ENCODE data around the gene ANXA5.
"Not testable (repeated sequence)": the region's sequence is repeated elsewhere in the genome, so short reads cannot be mapped to it uniquely, and the experiment has no call there.

ANXA5 gene

DNA sequence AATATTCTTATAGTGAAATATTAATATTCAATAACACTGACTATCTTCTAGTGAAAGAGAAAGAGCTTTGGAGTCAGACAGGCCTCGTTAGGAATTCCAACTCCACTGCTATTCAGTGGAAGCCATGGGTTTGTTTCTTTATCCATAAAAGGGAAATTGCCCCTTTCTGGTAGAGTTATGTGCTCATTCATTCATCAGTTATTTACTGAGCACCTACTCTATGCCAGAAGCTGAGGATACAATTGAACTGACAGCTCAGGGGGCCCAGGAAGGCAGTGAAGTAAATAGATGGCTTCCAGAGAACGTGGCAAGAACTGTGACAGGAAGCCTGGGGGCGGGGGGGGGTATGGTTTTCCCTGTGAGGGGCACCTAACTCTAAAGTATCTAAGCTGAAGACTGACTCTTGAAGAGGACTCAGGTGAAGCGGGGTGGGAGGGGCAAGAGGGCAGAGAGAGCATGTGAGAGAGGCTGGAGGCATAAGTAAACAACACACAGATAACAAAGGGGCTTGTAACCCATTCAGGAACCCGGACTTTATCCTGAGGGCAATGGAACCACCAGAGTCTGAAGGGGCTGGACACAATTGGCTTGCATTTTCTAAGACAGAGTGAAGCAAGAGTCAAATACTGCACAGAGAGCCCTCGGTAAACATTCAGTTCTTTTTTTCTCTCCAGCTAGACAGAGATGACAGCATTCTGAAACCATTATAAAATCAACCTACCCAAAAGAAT is 20.3 kb downstream of the ANXA5 start:
- DNase-seq = no peak

DNA sequence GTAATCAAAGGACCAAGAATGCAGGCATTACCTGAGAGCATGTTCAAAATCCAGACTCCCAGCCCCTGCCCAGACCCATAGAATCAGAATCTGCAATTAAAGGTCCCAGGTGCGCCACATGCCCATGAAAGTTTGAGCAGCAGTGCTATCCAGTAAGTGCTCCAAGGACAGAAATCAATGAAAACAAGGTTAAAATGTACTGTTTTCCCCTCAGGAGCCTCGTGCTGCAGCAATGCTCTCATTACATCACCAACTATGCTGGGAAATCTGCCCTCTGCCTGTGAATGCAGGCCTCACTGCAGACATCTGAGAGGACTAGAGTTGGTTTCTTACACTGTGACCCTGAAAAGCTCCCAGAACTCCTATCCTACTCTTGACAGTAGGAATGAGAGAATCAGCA is 21.1 kb downstream of the ANXA5 start:
- no peak for DNase-seq

DNA sequence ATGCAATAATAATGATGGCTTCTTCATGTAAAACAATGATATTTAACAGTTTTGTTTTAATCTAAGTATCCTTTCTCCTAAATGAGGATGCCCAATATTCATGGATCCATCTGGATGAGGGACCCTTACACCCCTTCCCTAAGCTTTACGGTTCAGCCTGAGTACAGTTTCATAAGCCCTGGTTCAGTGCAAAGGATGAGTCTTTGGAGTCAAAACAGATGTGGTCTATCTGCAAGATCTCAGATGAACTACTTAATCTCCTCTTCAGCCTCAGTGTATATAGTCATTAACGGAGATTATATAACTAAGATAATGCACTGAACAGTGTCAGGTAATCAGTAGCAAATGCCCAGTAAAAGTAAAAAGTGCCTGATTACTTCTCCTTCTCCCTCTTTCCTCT is 22.1 kb downstream of the ANXA5 start:
- DNase-seq = no peak

DNA sequence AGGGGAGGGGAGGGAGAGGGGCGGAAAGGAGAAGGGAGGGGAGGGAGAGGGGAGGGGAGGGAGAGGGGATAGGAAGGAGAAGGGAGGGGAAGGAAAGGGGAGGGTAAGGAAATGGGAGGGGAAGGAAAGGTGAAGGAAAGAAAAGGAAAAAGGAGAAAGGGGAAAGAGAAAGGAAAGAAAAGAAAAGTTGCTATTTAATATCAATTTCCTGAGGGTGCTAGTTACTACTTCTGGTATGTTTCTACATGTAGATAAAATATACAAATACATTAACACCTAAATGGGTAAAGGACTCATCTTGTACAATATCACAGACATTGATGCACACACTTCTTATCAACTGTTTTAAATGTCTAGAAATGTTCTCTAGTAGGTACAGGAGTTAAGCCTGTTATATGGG is 22.6 kb downstream of the ANXA5 start:
- no peak for DNase-seq

DNA sequence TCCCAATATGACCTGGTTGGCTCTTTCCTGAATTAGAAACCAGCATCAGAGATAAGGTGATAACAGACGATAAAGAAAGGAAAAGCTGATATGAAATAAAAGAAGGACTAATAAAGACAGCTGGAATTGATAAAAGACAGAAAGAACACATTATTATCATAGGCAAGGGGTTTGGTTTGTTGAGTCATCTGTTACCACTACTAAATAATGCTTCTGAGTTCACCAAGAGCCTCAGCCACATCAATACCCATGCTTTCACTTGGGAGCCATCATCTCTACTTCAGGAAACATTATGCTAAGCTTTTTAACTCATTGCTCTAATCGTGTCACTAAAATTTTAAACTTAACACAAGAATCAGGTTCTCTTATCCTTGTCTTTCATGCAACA is 27.6 kb downstream of the ANXA5 start:
- DNase-seq = no peak

DNA sequence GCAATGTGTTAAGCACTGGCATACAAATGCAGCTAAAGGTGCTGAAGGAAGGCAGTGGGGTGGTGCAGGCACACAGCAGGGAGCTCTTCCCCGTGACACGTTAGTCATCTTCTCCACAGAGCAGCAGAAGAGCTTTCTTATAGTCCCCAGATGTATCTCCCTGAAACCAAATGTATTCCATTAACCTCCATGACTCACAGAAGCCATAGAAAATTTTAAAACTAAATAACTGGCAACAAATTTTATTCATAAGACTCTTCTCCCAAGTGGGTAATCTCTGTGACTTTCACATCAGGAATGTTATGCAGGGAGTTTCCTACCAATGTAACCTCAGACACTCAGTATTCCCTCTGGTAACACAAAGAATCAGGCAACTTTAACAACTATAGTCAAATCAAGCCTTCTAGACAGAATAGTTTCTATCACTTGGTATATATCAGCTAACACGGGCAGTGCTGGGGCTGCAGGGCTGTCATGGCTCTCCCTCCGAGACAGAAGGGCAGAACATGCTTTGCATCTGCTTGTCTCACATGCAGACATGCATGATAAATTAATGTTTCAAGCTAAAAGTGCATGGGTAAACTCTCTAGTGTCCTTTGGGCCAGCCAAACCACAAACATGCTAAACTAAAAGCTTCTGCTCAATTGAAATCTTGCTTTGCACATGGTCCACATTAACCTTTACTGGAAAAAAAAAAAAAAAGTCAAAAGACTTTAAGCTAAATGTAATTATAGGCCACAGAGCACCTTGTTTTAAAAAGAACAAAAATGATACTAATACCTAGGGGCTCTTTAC is 28.2 kb downstream of the ANXA5 start:
- no peak for DNase-seq

DNA sequence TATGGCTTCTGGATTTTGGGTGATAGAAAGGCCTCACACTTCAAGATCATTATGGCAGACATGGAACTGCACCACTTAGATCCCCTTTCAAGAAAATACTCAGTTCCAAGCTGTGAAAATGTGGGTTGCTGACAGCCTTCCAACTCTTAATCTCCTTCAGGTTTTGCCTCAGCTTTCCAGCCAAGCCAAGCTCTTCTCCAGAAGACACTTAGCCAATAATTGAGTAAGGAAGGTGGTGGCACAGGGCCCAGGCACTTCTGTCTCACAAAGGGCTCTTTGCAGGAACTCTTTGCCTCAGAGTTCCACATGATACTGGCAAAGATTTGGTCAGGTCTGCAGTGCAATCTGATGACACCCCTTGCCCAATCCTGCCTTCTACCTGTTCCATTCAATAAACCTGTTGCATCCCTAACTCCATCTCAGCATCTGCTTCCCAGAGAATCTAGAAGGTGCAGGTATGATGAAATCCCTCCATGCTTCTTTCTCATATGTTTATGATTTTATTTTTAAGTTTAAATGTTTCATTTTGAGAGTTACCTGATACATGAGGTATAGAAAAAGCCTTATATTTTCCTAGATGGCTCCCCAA is 30.6 kb downstream of the ANXA5 start:
- no peak for DNase-seq

DNA sequence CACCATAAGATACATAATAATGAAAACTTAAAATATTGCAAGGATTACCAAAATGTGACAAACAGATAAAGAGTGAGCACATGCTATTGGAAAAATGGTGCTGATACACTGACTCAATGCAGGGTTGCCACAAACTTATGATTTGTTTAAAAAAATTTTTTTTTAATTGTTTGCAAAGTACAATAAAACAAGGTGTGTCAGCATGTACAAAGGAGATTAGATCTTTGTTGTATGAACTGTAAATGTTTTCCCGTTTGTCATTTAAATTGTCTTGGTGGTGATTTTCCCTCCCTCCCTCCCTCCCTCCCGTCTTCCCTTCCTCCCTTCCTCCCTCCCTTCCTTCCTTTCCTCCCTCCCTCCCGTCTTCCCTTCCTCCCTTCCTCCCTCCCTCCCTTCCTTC is 31.4 kb downstream of the ANXA5 start:
- no peak for DNase-seq

DNA sequence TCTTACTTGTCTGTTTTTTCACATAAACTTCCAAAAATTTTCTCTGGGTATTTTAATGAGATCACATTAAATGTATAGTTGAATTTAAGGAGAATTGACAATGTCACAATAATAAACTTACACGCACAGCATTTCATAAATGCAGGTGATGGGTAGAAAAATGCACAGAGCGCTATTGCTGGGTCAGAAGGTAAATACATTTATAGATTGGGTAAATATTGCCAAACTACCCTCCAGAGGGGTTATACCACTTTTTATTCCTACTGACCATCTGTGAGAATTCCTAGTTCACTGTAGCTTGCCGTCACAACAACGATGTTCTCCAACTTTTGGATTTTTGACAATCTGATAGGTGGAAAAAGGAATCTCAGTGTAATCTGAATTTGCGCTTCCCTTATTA is 34.6 kb downstream of the ANXA5 start:
- DNase-seq = no peak

DNA sequence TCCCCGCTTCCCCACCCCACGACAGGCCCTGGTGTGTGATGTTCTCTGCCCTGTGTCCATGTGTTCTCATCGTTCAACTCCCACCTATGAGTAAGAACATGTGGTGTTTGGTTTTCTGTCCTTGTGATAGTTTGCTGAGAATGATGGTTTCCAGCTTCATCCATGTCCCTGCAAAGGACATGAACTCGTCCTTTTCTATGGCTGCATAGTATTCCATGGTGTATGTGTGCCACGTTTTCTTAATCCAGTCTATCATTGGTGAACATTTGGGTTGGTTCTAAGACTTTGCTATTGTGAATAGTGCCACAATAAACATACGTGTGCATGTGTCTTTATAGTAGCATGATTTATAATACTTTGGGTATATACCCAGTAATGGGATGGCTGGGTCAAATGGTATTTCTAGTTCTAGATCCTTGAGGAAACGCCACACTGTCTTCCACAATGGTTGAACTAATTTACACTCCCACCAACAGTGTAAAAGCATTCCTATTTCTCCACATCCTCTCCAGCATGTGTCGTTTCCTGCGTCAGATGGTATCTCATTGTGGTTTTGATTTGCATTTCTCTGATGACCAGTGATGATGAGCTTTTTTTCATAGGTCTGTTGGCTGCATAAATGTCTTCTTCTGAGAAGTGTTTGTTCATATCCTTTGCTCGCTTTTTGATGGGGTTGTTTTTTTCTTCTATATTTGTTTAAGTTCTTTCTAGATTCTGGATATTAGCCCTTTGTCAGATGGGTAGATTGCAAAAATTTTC is 36.4 kb downstream of the ANXA5 start:
- not testable (repeated sequence) for DNase-seq

DNA sequence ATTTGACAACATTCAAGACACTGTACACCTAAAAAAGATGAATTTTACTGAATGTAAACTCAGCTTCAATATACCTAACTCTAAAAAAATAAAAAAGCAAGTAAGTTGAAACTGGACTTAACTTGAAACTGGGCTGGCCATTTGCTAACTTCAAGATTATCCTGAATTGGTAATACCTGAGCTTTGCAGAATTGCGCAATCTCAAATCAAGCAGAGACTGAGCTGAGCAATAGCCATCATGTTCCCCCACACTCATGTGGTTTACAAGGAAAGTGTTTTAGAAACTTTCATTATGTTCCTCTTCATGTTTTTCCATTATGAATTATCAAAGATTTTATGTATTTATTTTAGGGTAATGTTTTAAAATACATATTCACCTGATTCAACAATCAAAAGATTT is 38.7 kb downstream of the ANXA5 start:
- DNase-seq = no peak

DNA sequence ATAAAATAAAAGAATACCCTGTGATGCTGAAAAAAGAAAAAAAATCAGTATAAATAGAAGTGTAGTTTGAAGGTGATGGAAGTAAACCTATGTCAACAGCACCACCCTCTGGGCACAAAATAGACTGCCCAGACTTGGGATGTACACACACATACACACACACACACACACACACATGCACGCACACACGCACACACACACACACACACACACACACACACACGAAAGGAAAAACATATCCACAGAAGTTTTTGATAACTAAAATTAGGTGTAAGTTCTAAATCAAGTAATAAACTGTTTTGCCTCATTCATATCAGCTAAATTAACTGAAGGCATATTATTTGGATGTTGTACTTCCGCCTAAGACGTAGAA is 40.5 kb downstream of the ANXA5 start:
- DNase-seq = no peak

DNA sequence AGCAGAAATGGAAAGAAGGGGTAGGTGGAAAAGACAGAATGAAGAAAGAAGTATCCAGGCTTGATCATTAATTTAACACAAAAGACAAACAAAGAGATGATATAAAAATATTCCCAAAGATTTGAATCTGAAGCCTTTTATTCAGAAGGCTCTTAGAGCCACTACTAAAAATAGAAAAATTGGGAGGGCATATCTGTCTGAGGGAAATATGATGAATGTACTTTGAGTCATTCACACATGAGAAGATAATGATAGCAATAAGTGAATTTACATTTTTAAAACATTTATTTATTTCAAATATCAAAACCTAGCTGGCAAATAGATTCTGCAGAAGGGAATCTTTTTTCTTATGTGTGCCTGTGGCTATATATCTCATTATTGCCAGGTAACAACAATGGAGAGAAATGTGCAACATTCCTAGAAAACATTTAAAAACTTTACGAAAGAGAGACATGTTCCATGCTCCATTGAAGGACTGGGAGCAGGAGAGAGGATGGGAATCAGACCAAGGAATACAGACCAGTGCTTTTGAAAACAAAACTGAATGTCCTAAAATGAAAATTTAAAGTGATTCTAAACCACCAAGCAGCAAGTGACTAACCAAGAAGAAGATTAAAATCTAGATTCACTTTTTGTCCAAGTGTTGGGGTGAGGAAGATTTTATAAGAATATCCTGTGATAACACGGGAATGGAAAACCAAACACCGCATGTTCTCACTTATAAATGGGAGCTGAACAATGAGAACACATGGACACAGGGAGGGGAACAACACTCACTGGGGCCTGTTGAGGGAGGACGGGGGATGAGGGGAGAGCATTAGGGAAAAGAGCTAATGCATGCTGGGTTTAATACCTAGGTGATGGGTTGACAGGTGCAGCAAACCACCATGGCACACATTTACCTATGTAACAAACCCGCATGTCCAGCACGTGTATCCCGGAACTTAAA is 41.2 kb downstream of the ANXA5 start:
- DNase-seq = no peak

DNA sequence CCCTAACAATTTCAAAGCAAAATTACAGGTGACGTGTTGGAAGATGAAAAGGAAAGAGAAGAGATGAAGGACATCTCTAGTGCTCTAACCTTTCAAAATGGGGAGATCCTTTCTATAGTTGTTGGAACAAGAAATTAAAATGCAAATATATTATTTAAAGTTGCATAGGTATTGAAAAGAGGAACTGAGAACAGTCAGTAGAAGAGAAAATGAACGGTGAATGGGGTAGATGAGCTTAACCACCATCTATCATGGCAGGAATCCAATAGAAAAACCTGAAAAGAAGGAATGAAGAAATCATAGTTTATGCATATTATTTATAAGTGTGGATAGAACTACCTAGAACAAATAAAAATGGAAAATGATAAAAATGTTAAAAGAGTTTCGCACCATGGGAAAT is 42.0 kb downstream of the ANXA5 start:
- no peak for DNase-seq

DNA sequence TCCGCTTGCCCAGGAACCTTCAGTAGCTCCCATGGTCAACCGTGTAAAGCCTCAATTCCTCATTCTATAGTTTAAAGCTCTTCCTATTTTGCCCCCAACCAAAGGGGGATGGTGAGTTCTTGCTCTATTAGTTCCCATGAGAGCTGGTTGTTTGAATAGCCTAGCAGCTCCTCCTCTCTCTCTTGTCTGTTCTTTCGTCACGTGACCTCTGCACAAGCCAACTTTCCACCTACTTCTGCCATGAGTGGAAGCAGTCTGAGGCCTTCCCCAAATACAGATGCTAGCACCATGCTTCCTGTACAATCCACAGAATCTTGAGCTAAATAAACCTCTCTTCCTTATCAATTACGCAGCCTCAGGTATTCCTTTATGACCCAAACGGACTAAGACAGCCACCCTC is 42.8 kb downstream of the ANXA5 start:
- DNase-seq = no peak

DNA sequence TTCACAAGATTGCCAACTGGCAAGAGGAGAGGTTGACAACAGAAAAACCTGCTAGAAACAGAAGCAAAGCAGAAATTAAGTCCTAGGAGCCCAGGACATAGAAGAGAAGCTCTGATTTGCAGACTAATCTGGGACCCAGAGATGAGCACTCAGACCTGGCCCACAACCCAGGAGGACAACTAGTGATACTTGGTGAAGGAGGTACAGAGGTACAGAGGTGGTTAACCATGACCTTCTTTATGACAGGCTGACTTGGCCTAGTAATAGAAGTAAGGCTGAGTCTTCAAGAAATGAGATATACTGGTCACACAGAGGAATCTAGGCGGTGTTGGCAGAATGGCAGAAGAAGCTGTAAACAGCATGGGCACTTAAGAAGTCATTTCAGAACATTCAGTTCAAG is 43.6 kb downstream of the ANXA5 start:
- DNase-seq = no peak

DNA sequence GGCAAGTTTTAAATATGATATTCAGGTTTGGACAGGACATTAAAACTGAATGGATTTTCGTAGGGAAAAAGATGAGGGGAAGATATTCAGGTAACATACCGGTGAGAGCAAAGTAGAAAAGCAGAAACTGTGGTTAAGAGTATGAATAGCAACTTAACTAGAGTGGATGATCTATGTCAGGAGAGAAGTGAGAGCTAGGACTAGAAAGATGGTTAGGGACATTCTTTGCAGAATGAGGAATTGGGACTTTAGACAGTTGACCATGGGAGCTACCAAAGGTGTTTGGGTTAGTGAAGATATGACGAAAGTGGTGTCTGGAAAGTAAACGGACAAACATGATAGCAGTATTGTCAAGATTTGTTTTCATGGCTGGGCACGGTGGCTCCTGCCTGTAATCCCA is 45.2 kb downstream of the ANXA5 start:
- no peak for DNase-seq

DNA sequence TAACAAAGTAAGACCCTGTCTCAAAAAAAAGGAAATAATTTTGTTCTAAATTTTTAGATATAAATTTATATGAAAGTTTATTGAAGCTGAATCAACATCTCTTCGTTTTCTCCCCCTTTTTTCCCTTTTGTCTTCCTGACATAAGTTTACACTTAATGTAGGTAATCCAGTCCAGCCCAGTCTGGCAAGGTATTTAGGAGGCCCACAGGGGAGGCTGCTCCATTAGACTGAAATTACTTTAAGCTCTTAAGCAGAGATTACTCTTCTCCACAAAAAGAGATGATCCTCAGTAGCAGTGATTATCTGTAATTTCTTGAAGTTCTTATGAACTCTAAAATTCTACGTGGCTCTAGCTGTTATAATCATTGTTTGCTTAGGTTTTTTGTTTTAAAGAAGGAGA is 46.0 kb downstream of the ANXA5 start:
- DNase-seq = no peak

DNA sequence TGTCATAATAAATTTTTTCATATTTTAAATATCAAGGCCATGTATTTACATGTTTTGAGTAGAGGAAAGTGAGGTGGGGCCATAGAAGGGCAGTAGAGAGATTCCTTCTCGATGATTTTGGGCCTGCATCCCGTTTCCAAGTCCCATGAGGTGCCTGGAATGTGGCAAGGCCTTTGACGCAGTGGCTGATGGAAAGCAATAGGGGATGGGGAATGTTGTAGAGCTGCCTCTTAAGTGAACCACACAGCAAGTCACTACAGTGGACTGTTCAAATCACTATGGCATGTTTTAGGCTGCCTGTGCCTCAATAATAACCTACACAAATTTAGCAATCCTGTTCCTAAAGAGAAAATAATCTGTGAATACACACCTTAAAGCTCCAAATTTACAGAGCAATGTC is 48.3 kb downstream of the ANXA5 start:
- no peak for DNase-seq

DNA sequence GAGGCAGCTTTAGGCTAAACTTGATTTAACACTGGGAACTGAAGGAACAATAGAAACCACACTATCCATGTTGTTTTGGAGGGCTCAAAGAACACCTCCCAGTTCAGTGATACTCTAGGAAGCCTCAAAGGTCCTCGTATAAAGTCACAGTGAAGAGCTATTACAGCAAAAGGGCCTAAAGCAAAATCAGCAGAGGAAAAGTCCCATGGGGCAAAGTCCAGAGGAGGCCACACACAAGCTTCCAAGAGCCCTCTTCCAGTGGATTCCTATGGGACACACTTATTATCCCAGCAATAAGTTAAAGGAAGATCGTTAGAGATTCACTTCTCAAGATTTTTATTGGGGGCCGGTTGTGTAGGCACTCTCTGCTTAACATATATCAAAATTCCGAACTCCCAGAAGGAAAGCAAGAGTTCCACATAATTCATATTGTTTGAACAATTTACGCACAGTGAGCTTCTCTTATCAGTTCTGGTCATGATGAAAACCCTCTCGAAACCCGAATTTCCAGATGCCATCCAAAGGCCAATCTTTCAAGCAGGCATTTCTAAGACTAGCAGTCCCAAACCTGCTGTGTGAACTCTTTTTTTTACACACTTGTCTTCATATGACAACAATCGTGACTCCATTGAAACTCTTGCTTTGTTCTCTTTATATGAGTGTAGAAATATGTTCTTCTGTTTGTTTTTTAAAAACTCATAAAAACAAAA is 53.7 kb downstream of the ANXA5 start:
- DNase-seq = no peak

DNA sequence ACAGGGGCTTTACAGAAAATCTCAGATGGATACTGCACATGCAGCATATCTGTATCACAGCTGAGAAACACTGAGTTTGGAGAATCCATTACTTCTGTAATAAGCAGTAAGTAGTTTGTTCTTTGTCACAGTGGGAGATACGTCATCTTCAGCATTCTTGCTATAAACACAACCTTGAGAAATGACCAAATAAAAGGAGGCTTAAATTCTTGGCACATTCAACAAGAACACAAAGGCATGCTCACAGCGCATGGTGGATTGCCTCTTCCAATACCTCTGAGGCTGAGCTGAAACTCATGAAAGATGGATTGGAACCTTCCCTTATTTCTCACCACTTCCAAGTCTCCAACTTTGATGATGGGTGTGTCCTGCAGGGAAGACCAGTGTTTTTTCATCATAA is 54.5 kb downstream of the ANXA5 start:
- no peak for DNase-seq

DNA sequence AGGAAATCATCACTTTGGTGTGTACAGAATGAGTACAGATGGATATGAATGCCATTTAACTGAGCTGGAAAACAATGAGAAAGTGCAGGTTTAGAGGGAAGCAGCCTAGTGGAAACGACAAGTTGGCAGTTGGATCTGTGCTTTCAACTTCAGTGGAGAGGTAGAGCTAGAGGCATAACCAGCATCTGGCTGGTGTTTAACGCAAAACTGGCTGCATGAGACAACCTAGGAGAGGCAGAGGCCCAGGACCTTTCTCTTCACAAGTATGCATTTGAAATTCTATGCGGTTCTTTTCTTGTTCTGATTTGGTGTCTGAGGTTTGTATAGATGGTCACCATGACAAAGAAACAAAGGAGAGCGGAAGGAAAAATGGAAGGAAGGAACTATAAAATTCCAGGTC is 63.1 kb downstream of the ANXA5 start:
- DNase-seq = no peak

All from activated CD8-positive, alpha-beta memory T cell treated with anti-CD3 and anti-CD28 coated beads for 24 hours (primary cell).